ENCODE results near the gene CCNQ. TPM values are rescaled to one million over a fixed set of nuclear protein-coding genes. Genes with fewer than 3 reads are reported as not detected.

Gene CCNQ
- total RNA-seq, 2 experiments from 2014 or later, result 12.0 to 29.7 TPM

DNA sequence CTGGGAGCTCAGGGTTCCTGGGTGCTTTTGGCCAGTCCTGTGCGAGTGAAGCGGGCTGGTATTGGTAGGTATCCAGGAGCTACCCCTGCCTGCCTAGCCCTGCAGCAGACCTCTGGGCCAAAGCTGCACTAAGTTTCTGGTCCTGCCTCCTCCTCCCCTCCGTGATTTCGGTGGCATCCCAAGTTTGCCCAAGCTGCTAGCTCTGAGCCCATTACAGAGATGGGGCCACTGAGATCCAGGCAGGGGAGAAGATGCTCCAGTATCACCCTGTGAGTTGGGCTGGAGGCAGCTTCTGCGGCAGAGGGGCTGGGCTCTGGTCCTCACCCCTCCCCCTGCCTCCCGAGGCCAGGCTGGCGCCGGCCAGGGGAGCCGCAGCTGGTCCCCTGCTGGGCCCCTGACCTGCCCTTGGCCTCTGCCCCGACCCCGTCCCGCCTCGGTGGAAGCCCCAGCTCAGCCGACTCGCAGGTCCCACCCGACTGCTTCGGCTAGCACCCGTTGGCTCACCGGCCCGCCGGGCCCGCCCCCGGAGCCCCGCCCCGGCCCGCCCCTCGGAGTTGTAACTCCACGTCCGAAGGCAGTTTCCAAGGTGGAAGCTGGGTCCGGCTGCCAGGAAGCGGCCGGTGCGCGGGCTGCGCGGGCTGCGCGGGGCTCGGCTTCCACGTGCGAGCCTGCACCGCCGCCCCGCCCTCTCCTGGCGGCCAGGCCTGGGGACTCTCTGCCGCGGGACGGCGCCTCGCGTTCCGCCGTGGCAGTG, 47.9 kb upstream of the CCNQ start, which contains the start of gene DUSP9:
DUSP9 (plus strand) TSS at position 584 of the 754 bp plus-strand sequence. CDS start 751 bp downstream, outside the sequence.
- H3K27ac ChIP-seq (ENCODE audit: low read depth, low read length, poor library complexity, severe bottlenecking), result no peak within 1 kb of the TSS
- BruUV-seq (replicated peaks), result no TSS peak
- no peaks in the 10 kb centered on the region for H3K36me3 ChIP-seq (ENCODE audit: insufficient read depth, low read length)
- DNase-seq (ENCODE audit: low spot score), result no peak
- ChIA-PET CTCF (ENCODE audit: unreplicated experiment) (no interaction called here), POLR2A (no interaction called here)
- H3K4me2 ChIP-seq (ENCODE audit: low read length), result no peak within 1 kb of the TSS
- H3K4me3 ChIP-seq (ENCODE audit: low read depth, low read length, poor library complexity, severe bottlenecking), result no peak within 1 kb of the TSS
- H4K20me1 ChIP-seq (ENCODE audit: insufficient read depth, low read length), result no peaks in the 10 kb centered on the region
- no peaks in the 10 kb centered on the region for H3K4me1 ChIP-seq (ENCODE audit: insufficient read depth, low read length, poor library complexity, severe bottlenecking)
- H3K79me2 ChIP-seq (ENCODE audit: insufficient read depth, low read depth, low read length), result no peaks in the 10 kb centered on the region
- intact Hi-C loops (cut with micrococcal nuclease; ENCODE audit: unreplicated experiment), result no loop called here
- H3K9me2 ChIP-seq (ENCODE audit: insufficient read depth, low read length), result no peaks in the 10 kb centered on the region
- H3K9me3 ChIP-seq (ENCODE audit: low read length), result no peaks in the 10 kb centered on the region
- H2AFZ ChIP-seq (ENCODE audit: low read length), result no peak within 1 kb of the TSS
- no peak for TF ChIP-seq EZH2phosphoT487 (IDR thresholded peaks at IDR 0.05; ENCODE audit: borderline replicate concordance, low read depth, low read length)
- TF ChIP-seq, protein P1, sequence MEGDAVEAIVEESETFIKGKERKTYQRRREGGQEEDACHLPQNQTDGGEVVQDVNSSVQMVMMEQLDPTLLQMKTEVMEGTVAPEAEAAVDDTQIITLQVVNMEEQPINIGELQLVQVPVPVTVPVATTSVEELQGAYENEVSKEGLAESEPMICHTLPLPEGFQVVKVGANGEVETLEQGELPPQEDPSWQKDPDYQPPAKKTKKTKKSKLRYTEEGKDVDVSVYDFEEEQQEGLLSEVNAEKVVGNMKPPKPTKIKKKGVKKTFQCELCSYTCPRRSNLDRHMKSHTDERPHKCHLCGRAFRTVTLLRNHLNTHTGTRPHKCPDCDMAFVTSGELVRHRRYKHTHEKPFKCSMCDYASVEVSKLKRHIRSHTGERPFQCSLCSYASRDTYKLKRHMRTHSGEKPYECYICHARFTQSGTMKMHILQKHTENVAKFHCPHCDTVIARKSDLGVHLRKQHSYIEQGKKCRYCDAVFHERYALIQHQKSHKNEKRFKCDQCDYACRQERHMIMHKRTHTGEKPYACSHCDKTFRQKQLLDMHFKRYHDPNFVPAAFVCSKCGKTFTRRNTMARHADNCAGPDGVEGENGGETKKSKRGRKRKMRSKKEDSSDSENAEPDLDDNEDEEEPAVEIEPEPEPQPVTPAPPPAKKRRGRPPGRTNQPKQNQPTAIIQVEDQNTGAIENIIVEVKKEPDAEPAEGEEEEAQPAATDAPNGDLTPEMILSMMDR (conservative IDR thresholded peaks at IDR 0.05; ENCODE audit: low read length), result no peak

DNA sequence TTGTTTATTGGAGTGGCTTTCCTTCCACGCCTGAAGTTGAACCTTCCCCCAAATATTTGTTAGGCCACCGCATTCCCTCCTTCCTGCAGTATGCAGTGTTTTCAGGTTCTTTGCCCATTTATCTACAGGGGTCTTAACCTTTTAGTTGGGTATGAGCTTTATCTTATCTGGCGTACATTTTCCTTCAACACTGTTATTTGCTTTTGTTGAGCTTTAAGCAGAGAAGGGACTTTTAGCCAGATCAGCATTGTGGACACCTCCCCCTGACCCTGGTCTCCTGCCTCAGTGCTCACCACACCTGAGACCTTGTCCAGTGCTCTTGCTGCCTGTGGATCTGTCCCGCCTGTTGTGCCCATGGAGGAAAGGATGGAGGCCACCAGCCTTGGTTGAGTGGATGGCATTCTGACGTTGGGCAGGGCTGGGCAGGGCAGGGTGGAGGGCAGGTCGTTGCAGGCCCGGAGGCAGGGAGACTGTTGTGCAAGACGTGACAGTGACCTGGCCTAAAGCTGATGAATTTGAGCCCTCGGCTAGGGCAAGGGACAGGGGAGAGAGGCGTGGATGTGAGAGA, 47.1 kb upstream of the CCNQ start:
- Histone ChIP-seq H4K20me1 (ENCODE audit: insufficient read depth, low read length) (no peaks in the 10 kb centered on the region), H3K36me3 (ENCODE audit: insufficient read depth, low read length) (no peaks in the 10 kb centered on the region), H2AFZ (ENCODE audit: low read length) (no peak overlapping the region), H3K27ac (ENCODE audit: low read depth, low read length, poor library complexity, severe bottlenecking) (no peak overlapping the region), H3K4me1 (ENCODE audit: insufficient read depth, low read length, poor library complexity, severe bottlenecking) (no peaks in the 10 kb centered on the region), H3K4me3 (ENCODE audit: low read depth, low read length, poor library complexity, severe bottlenecking) (no peak overlapping the region), H3K4me2 (ENCODE audit: low read length) (no peak overlapping the region), H3K9me2 (ENCODE audit: insufficient read depth, low read length) (no peaks in the 10 kb centered on the region), H3K79me2 (ENCODE audit: insufficient read depth, low read depth, low read length) (no peaks in the 10 kb centered on the region), H3K9me3 (ENCODE audit: low read length) (no peaks in the 10 kb centered on the region)
- ChIA-PET CTCF (ENCODE audit: unreplicated experiment) (no interaction called here), POLR2A (no interaction called here)
- intact Hi-C loops (cut with micrococcal nuclease; ENCODE audit: unreplicated experiment), result no loop called here
- BruUV-seq (replicated peaks), result no TSS peak
- TF ChIP-seq EZH2phosphoT487 (IDR thresholded peaks at IDR 0.05; ENCODE audit: borderline replicate concordance, low read depth, low read length), result no peak
- TF ChIP-seq, protein P1 (conservative IDR thresholded peaks at IDR 0.05; ENCODE audit: low read length), result no peak
- no peak for DNase-seq (ENCODE audit: low spot score)

- Histone ChIP-seq H2AFZ (ENCODE audit: low read length) (no peak overlapping the region), H3K79me2 (ENCODE audit: insufficient read depth, low read depth, low read length) (no peaks in the 10 kb centered on the region), H3K4me3 (ENCODE audit: low read depth, low read length, poor library complexity, severe bottlenecking) (no peak overlapping the region), H4K20me1 (ENCODE audit: insufficient read depth, low read length) (no peaks in the 10 kb centered on the region), H3K4me2 (ENCODE audit: low read length) (no peak overlapping the region), H3K27ac (ENCODE audit: low read depth, low read length, poor library complexity, severe bottlenecking) (no peak overlapping the region), H3K4me1 (ENCODE audit: insufficient read depth, low read length, poor library complexity, severe bottlenecking) (no peaks in the 10 kb centered on the region), H3K9me2 (ENCODE audit: insufficient read depth, low read length) (no peaks in the 10 kb centered on the region), H3K36me3 (ENCODE audit: insufficient read depth, low read length) (no peaks in the 10 kb centered on the region), H3K9me3 (ENCODE audit: low read length) (no peaks in the 10 kb centered on the region)
- TF ChIP-seq EZH2phosphoT487 (IDR thresholded peaks at IDR 0.05; ENCODE audit: borderline replicate concordance, low read depth, low read length), result no peak
- TF ChIP-seq, protein P1 (conservative IDR thresholded peaks at IDR 0.05; ENCODE audit: low read length), result no peak
- intact Hi-C loops (cut with micrococcal nuclease; ENCODE audit: unreplicated experiment), result no loop called here
- ChIA-PET CTCF (ENCODE audit: unreplicated experiment) (no interaction called here), POLR2A (no interaction called here)
- DNase-seq (ENCODE audit: low spot score), result no peak
- BruUV-seq (replicated peaks), result no TSS peak
Observed at GRCh38 chrX:153645151-153645550, 46.2 kb upstream of the CCNQ start.

All from OCI-LY7 (cell line).